ENCODE measurements around the gene ZNF23.
A peak's percentile ranks its signal among the peaks of the same experiment; 100 is the strongest.

ZNF23 gene

DNA sequence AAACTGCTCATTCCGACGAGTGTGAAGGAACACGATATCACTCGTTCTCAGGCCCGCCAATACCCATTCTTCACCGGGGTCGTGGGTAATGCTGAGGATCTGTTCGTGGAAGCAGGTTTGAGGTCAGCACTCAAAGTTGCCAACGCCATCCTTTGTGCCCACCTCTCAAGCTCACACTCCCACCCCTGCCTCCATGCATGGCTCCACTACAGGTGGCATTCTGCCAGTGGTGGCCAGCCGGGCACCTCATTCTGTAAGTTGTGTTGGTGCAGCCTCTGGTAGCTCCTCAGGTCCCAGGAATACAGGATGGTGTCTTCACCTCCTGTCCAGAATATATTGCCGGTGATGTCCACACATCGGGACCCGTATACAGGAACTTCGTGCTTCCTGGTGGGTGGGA is 30.9 kb downstream of the ZNF23 start:
- H3K9me3 Mint-ChIP-seq = no peaks in the 10 kb centered on the region
- peaks cover 69% of the 10 kb centered on the region for H3K27me3 Mint-ChIP-seq
- H3K36me3 Mint-ChIP-seq (ENCODE audit: insufficient read depth) = peaks cover 4% of the 10 kb centered on the region

DNA sequence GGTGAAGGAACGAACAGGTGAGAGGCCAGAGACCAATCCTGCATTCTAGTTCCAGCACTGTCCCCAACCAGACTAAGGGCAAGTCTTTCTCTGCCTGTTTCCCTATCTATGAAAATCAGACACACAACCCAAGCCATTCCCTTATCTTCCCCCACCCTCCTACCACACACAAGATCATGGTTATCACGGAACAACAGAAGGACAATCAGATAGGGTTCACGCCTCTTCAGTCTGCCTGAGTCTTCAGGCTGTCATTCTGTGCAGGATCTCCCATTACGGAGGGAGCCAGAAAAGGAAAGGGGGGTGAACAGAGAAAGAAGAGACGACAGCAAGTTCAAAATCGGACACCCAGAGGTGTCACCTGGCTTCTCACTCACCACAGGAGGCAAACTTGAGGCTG is 31.3 kb downstream of the ZNF23 start:
- Mint-ChIP-seq H3K4me3 (no peak overlapping the region), H3K9me3 (no peaks in the 10 kb centered on the region), H3K27me3 (peaks cover 69% of the 10 kb centered on the region), H3K4me1 (peaks cover 9% of the 10 kb centered on the region), H3K36me3 (ENCODE audit: insufficient read depth) (peaks cover 4% of the 10 kb centered on the region), H3K27ac (ENCODE audit: low read depth) (no peak overlapping the region)
- DNase-seq (ENCODE audit: low spot score in 2 of 2) (no peak), ATAC-seq (replicated peaks; ENCODE audit: extremely low read depth, poor library complexity, severe bottlenecking) (no peak)

More for the DNA sequence above, 30.9 kb downstream of the ZNF23 start:
- Mint-ChIP-seq H3K27ac (ENCODE audit: low read depth) (no peak overlapping the region), H3K4me3 (no peak overlapping the region), H3K4me1 (peaks cover 5% of the 10 kb centered on the region)
- ATAC-seq (replicated peaks; ENCODE audit: extremely low read depth, poor library complexity, severe bottlenecking) (no peak), DNase-seq (ENCODE audit: low spot score in 2 of 2) (no peak)

DNA sequence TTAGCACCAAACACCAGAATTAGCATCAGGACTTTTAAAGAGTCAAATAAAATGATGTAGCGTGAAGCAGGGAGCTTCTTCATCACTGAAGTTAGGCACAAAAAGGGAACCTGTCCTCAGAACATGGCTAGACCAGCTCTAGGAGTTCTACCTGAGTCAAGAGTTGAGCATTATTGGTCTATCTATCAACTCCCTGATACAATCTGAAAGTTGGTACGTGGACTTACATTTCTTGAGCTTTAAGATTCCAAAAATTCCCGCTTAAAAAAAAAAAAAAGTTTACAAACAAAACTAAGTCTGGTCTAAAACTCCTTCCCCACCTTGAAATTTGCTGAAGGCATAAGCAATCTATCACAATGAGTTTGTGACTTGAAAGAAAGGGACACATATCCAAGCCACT is 32.5 kb downstream of the ZNF23 start:
- Mint-ChIP-seq H3K4me3 (no peak overlapping the region), H3K9me3 (no peaks in the 10 kb centered on the region), H3K36me3 (ENCODE audit: insufficient read depth) (peaks cover 4% of the 10 kb centered on the region), H3K4me1 (peaks cover 10% of the 10 kb centered on the region), H3K27me3 (peaks cover 78% of the 10 kb centered on the region), H3K27ac (ENCODE audit: low read depth) (no peak overlapping the region)
- ATAC-seq (replicated peaks; ENCODE audit: extremely low read depth, poor library complexity, severe bottlenecking) = no peak
- no peak for DNase-seq (ENCODE audit: low spot score in 2 of 2)

DNA sequence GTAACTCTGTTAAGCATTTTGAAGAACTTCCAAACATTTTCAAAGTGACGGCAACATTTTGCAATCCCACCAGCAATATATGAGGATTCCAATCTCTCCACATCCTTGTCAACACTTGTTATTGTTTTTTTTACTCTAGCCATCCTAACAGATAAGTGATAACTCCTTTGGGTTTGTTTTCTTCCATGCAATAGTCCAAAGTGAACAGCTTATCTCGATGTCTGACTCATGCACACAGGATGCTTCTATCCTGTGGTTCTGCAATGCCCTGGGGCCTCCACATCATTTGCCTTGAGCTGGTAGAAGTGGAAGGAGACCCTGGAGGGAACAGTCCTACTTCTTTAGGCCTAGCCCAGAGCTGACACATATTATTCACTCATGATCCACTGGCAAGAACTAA is 33.2 kb downstream of the ZNF23 start:
- Mint-ChIP-seq H3K27ac (ENCODE audit: low read depth) (no peak overlapping the region), H3K9me3 (no peaks in the 10 kb centered on the region), H3K4me1 (peaks cover 10% of the 10 kb centered on the region), H3K4me3 (no peak overlapping the region), H3K27me3 (peaks cover 85% of the 10 kb centered on the region), H3K36me3 (ENCODE audit: insufficient read depth) (peaks cover 4% of the 10 kb centered on the region)
- DNase-seq (ENCODE audit: low spot score in 2 of 2) (no peak), ATAC-seq (replicated peaks; ENCODE audit: extremely low read depth, poor library complexity, severe bottlenecking) (no peak)

DNA sequence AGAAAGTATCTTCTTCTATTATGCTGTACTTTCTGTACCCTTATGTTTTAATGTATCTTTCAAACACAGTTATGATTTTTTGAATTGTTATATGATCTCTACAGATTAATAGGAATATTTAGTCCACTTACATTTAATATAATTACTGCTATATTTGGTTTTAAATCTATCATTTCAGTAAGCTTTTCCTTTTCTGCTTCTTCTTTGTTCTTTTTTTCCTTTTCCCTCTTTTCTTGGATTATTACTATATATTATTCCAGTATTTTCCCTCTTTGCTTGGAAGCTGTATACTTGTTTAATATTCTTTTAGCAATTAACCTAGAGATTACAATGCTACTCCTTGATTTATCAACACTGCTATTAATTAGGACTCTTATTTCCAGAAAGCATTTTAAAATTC is 33.7 kb downstream of the ZNF23 start:
- Mint-ChIP-seq H3K27me3 (peaks cover 90% of the 10 kb centered on the region), H3K27ac (ENCODE audit: low read depth) (no peak overlapping the region), H3K36me3 (ENCODE audit: insufficient read depth) (peaks cover 4% of the 10 kb centered on the region), H3K9me3 (no peaks in the 10 kb centered on the region), H3K4me1 (peaks cover 10% of the 10 kb centered on the region), H3K4me3 (no peak overlapping the region)
- no peak for ATAC-seq (replicated peaks; ENCODE audit: extremely low read depth, poor library complexity, severe bottlenecking)
- no peak for DNase-seq (ENCODE audit: low spot score in 2 of 2)

DNA sequence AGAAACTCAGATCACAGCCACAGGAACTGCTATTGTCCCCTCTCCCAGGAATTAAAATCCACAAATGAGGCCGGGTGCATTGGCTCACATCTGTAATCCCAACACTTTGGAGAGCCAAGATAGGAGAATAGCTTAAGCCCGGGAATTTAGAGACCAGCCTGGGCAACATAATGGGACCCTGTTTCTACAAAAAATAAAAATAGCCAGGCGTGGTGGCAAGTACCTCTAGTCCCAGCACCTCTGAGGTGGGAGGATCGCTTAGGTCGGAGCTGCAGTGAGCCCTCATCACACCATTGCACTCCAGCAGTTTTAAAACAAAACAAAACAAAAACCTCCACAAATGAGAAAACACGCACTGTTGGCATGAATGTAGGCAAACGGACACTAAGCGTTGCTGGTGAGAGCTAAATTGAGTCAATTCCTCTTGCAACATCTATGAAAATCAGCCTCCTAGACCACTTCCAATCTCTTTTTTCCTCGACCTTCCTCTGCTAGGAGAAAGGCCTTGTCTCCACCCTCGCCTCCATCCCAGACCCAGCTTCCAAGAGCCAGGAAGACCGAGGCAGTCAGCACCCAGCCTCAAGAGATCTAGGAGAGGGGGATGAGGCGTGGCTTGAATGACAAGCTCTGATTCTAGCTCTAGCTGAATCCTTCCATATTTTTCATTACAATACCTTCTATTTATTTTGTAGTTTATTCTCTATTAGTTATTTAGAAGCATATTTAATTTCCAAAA is 35.0 kb downstream of the ZNF23 start:
- no peak overlapping the region for H3K4me3 Mint-ChIP-seq
- ATAC-seq (replicated peaks; ENCODE audit: extremely low read depth, poor library complexity, severe bottlenecking) (no peak), DNase-seq (ENCODE audit: low spot score in 2 of 2) (no peak)
- H3K27me3 Mint-ChIP-seq = peaks cover 89% of the 10 kb centered on the region
- peaks cover 10% of the 10 kb centered on the region for H3K4me1 Mint-ChIP-seq
- H3K9me3 Mint-ChIP-seq = no peaks in the 10 kb centered on the region
- peak overlapping the region; percentile 72 for H3K27ac Mint-ChIP-seq (ENCODE audit: low read depth)
- H3K36me3 Mint-ChIP-seq (ENCODE audit: insufficient read depth) = peaks cover 4% of the 10 kb centered on the region

DNA sequence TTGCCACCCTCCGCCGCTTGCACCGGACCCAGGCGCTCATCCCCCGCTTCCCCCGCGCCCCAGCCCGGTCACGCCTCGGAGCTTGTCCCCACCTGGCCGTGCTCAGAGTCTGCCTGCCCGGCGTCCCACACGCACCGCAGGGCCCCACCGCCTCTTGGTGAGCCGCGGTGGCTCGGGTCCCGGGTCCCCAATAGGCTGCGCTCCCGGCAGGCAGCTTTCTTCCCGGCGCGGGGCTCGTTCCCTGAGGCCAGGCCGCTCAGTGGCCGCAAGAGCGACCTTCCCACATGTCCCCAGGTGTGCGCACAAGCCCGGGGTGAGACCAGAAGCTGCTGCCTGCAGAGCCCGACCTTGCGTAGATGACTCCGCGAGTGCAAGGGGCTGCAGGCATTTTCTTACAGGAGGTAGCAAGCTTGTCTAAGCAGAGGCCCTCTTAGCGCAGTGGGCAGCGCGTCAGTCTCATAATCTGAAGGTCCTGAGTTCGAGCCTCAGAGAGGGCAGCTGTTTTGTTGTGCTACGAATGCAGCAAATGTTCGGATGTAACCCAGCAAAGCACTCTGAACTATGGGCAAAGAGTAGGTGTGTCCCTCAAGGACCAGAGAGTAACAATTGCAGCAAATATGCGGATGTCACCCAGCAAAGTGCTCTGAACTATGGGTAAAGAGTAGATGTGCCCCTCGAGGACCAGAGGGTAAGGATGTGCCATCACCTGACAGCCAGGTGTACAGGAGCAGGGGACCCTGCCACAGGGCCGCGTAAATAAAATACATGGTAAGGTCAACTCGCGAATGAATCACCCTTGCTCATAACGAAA is 35.8 kb downstream of the ZNF23 start:
- H3K27me3 Mint-ChIP-seq = peaks cover 82% of the 10 kb centered on the region
- H3K4me3 Mint-ChIP-seq = no peak overlapping the region
- peaks cover 4% of the 10 kb centered on the region for H3K36me3 Mint-ChIP-seq (ENCODE audit: insufficient read depth)
- H3K9me3 Mint-ChIP-seq = no peaks in the 10 kb centered on the region
- peaks cover 10% of the 10 kb centered on the region for H3K4me1 Mint-ChIP-seq
- no peak for DNase-seq (ENCODE audit: low spot score in 2 of 2)
- H3K27ac Mint-ChIP-seq (ENCODE audit: low read depth) = peak overlapping the region; percentile 72
- no peak for ATAC-seq (replicated peaks; ENCODE audit: extremely low read depth, poor library complexity, severe bottlenecking)

DNA sequence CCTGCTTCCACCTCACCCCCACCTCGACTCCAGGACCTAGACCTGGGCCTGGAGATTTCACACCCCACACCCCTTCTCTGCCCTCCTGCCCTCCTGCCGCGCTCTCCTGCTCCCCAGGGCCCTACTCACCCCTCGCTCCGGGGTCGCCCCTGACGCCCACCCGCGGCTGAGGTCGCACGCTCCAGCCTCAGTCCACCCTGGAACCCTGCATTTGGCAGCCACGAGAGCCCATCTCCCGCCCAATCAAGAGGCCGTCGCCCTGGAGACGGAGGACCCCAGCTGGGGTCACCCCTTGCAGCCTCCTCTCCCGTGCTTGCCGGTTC is 36.3 kb downstream of the ZNF23 start:
- DNase-seq (ENCODE audit: low spot score in 2 of 2) (no peak), ATAC-seq (replicated peaks; ENCODE audit: extremely low read depth, poor library complexity, severe bottlenecking) (no peak)
- Mint-ChIP-seq H3K9me3 (no peaks in the 10 kb centered on the region), H3K36me3 (ENCODE audit: insufficient read depth) (peaks cover 4% of the 10 kb centered on the region), H3K4me1 (peaks cover 10% of the 10 kb centered on the region), H3K4me3 (no peak overlapping the region), H3K27ac (ENCODE audit: low read depth) (no peak overlapping the region), H3K27me3 (peaks cover 83% of the 10 kb centered on the region)

DNA sequence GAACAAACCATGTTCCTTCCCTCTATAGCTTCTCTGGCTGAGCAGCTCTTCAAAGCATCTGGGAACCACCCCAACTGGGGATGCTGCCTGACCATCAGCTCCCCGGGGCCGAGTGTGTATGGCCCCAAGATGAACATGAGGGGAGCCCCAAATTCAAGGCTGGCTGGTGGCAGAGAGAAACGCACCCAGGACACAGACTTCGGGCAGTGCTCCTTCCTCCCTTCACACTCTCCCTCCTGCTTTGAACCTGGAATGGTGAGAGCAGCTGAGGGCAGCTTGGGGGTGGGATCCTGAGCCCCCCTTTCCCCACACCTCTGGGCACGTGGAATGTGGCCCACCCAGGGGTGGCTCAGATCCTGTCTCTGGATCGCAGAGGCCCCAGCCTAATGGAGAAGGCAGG is 37.4 kb downstream of the ZNF23 start:
- Mint-ChIP-seq H3K4me3 (no peak overlapping the region), H3K27me3 (peaks cover 83% of the 10 kb centered on the region), H3K27ac (ENCODE audit: low read depth) (no peak overlapping the region), H3K4me1 (peaks cover 10% of the 10 kb centered on the region), H3K36me3 (ENCODE audit: insufficient read depth) (peaks cover 4% of the 10 kb centered on the region), H3K9me3 (no peaks in the 10 kb centered on the region)
- ATAC-seq (replicated peaks; ENCODE audit: extremely low read depth, poor library complexity, severe bottlenecking) (no peak), DNase-seq (ENCODE audit: low spot score in 2 of 2) (no peak)

DNA sequence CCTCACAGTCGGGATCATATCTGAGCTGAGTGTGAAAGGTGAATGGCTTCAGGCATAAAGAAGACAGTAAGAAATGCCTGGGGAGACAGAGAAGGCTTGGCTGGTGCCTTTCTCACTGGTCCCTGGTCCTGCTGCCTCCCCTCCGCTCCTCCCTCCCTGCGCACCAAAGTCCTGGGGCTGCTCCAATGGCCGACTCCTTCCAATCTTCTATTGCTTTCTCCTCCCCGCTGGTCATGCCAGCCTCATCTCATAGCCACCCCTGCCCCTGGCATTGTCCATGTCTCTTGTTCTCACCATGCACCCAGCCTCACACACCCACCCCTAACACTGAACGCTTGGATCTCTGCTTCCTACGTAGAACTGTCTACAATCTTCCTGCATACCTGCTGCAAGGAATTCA is 38.2 kb downstream of the ZNF23 start:
- Mint-ChIP-seq H3K4me1 (peaks cover 10% of the 10 kb centered on the region), H3K27ac (ENCODE audit: low read depth) (no peak overlapping the region), H3K4me3 (no peak overlapping the region), H3K27me3 (peaks cover 84% of the 10 kb centered on the region), H3K36me3 (ENCODE audit: insufficient read depth) (peaks cover 4% of the 10 kb centered on the region), H3K9me3 (no peaks in the 10 kb centered on the region)
- no peak for DNase-seq (ENCODE audit: low spot score in 2 of 2)
- no peak for ATAC-seq (replicated peaks; ENCODE audit: extremely low read depth, poor library complexity, severe bottlenecking)

DNA sequence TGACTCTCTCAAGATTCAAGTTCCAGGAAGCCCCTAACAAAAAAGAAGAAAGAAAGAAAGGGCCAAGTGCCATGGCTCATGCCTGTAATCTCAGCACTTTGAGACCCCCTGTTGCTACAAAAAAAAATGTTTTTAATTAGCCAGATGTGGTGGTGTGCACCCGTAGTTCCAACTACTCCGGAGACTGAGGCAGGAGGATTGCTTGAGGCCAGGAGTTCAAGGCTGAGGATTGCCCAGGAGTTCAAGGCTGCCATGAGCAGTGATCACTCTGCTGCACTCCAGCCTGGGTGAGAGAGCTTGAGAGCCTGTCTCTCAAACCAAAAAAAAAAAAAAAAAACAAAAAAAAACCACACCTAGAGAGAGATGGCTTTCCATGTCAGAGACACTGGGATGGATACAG is 39.0 kb downstream of the ZNF23 start:
- Mint-ChIP-seq H3K27ac (ENCODE audit: low read depth) (no peak overlapping the region), H3K27me3 (peaks cover 84% of the 10 kb centered on the region), H3K4me1 (peaks cover 10% of the 10 kb centered on the region), H3K4me3 (no peak overlapping the region), H3K9me3 (no peaks in the 10 kb centered on the region), H3K36me3 (ENCODE audit: insufficient read depth) (peaks cover 4% of the 10 kb centered on the region)
- no peak for DNase-seq (ENCODE audit: low spot score in 2 of 2)
- no peak for ATAC-seq (replicated peaks; ENCODE audit: extremely low read depth, poor library complexity, severe bottlenecking)

DNA sequence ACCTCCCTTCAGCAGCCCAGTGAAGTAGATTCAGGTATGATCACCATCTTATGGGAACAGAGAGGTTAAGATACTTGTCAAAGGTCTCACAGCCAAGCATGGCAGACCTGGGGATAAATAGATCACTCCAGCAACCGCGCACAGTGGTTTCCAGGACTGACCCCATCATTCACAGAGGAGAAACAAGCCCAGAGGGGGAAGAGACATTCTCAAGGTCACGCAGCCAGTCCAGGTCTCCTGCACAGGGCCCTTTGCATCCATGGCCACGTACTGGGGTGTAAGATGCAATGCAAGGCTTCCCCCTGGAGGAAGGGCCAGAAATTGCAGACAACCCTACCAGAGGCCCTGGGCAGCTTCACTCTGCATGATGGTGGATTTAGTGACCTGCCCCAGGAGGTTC is 40.1 kb downstream of the ZNF23 start:
- H3K27me3 Mint-ChIP-seq = peaks cover 85% of the 10 kb centered on the region
- no peaks in the 10 kb centered on the region for H3K9me3 Mint-ChIP-seq
- H3K36me3 Mint-ChIP-seq (ENCODE audit: insufficient read depth) = peaks cover 4% of the 10 kb centered on the region
- H3K4me1 Mint-ChIP-seq = peaks cover 10% of the 10 kb centered on the region
- DNase-seq (ENCODE audit: low spot score in 2 of 2) = no peak
- ATAC-seq (replicated peaks; ENCODE audit: extremely low read depth, poor library complexity, severe bottlenecking) = no peak
- H3K27ac Mint-ChIP-seq (ENCODE audit: low read depth) = no peak overlapping the region
- no peak overlapping the region for H3K4me3 Mint-ChIP-seq

DNA sequence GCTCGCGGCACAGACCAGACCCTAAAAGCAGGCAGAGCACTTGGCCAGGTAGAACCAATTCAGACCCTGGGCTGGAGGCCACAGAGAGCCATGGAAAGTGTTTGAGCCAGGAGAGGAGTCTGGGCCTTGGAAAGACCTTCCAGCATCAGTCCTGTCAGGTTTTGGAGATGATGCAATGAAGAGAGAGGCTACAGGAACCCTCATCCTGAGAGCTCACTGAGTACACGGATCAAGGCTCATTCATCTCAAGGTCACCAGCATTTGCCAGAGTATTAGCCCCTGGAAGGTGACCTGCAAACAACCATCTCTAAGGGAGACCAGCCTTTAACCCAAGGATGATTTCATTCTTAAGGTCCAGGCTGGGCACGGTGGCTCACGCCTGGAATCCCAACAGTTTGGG is 48.0 kb downstream of the ZNF23 start:
- H3K9me3 Mint-ChIP-seq = no peaks in the 10 kb centered on the region
- DNase-seq (ENCODE audit: low spot score in 2 of 2) = no peak
- ATAC-seq (replicated peaks; ENCODE audit: extremely low read depth, poor library complexity, severe bottlenecking) = no peak
- H3K36me3 Mint-ChIP-seq (ENCODE audit: insufficient read depth) = no peaks in the 10 kb centered on the region
- H3K27ac Mint-ChIP-seq (ENCODE audit: low read depth) = no peak overlapping the region
- peaks cover 10% of the 10 kb centered on the region for H3K4me1 Mint-ChIP-seq
- H3K27me3 Mint-ChIP-seq = peaks cover 90% of the 10 kb centered on the region
- H3K4me3 Mint-ChIP-seq = no peak overlapping the region

Data from central memory CD8-positive, alpha-beta T cell (primary cell).